DND-41 (cell line): ENCODE measurements around the gene ZNF90.

Source experiments
- EZH2 ChIP-seq: IDR thresholded peaks from 3 replicates; pipeline ENCODE4 v1.6.1; 2012; ENCODE audit warnings: borderline replicate concordance, low read depth, mild to moderate bottlenecking, moderate library complexity, low read length, inconsistent platforms; ENCODE audit not compliant: severe bottlenecking
- TF ChIP-seq, protein P1 (sequence below): IDR thresholded peaks from 2 replicates; pipeline ENCODE4 v1.5.1; 2012; ENCODE audit warnings: borderline replicate concordance, low read length, moderate library complexity, mild to moderate bottlenecking; ENCODE audit not compliant: poor library complexity, severe bottlenecking; ENCODE audit errors: extremely low read depth

GRCh38 chr19:20060282-20060681 lies 17.5 kb upstream of the ZNF90 start:
- TF ChIP-seq, protein P1, sequence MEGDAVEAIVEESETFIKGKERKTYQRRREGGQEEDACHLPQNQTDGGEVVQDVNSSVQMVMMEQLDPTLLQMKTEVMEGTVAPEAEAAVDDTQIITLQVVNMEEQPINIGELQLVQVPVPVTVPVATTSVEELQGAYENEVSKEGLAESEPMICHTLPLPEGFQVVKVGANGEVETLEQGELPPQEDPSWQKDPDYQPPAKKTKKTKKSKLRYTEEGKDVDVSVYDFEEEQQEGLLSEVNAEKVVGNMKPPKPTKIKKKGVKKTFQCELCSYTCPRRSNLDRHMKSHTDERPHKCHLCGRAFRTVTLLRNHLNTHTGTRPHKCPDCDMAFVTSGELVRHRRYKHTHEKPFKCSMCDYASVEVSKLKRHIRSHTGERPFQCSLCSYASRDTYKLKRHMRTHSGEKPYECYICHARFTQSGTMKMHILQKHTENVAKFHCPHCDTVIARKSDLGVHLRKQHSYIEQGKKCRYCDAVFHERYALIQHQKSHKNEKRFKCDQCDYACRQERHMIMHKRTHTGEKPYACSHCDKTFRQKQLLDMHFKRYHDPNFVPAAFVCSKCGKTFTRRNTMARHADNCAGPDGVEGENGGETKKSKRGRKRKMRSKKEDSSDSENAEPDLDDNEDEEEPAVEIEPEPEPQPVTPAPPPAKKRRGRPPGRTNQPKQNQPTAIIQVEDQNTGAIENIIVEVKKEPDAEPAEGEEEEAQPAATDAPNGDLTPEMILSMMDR = no peak
- TF ChIP-seq EZH2 = no peak
